Testis (tissue), 3 donors: Measurements from ENCODE around the gene ATF7. TPM values are rescaled to one million over a fixed set of nuclear protein-coding genes. Genes with fewer than 3 reads are reported as not detected.

Source experiments
- DNase-seq: peaks from one replicate; pipeline ENCODE4 v3.0.0-alpha.2; 2019
- H3K27ac ChIP-seq, 2 donors: fragments of 200-600 bp; sonication (generic); one replicate each; pipeline ENCODE4 v1.5.1; 2019
- H3K27me3 ChIP-seq: fragments of 200-600 bp; sonication (generic); one replicate; pipeline ENCODE4 v1.5.1; 2019
- H3K36me3 ChIP-seq: fragments of 200-600 bp; sonication (generic); one replicate; pipeline ENCODE4 v1.5.1; 2017; ENCODE audit warnings: low read depth; ENCODE audit errors: missing control alignments
- H3K4me1 ChIP-seq: fragments of 200-600 bp; sonication (generic); one replicate; pipeline ENCODE4 v1.5.1; 2019
- H3K4me3 ChIP-seq, 2 donors: fragments of 200-600 bp; sonication (generic); one replicate each; pipeline ENCODE4 v1.5.1; 2017 to 2019
- H3K9me3 ChIP-seq: fragments of 200-600 bp; sonication (generic); one replicate; pipeline ENCODE4 v1.5.1; 2017
- CTCF ChIP-seq, 3 experiments: fragments of 450-650 bp in 2 of 3; fragments of 200-600 bp in 1 of 3; sonication (generic) in 1 of 3; IDR thresholded peaks; one replicate each; pipeline ENCODE4 v1.5.1; 2016 to 2019; ENCODE audit warnings: antibody characterized with exemption in 3 of 3, mild to moderate bottlenecking in 2 of 3, moderate library complexity in 1 of 3
- POLR2A ChIP-seq: fragments of 450-650 bp; IDR thresholded peaks from one replicate; pipeline ENCODE4 v1.6.1; 2017; ENCODE audit warnings: antibody characterized with exemption, mild to moderate bottlenecking, moderate library complexity
- WGBS, 2 donors: methylation state at CpG; one replicate each; pipeline ENCODE4 v1.1.5; 2018; 5-methylcytosine and 5-hydroxymethylcytosine counted together
- intact Hi-C: fragments of 100-400 bp; cut with DNase I; formaldehyde crosslinking; loops from one replicate; pipeline ENCODE4 v1.15.1; 2023; ENCODE audit warnings: low total_unique reads
- polyA plus RNA-seq: library from polyadenylated mRNA; stranded (reverse); fragments of 350-450 nt; fragmentation: Illumina TruSeq; extraction: RNeasy Lipid Tissue Mini Kit (QIAGEN cat#74804); gene quantifications from one replicate; pipeline ENCODE4 v1.2.3, GENCODE V29; 2014; ENCODE audit warnings: low read depth, low replicate concordance; ENCODE audit not compliant: insufficient read depth
- total RNA-seq, 2 donors: library from RNA; depleted of rRNA; stranded (reverse); fragments of >200 nt; gene quantifications; one replicate each; pipeline ENCODE4 v1.2.3, GENCODE V29; 2016

Gene ATF7
- total and polyA plus RNA-seq, 3 donors from 2014 or later = 31.6 to 59.8 (median 55.1) TPM

- Histone ChIP-seq H3K27me3 (no peaks in the 10 kb centered on the region), H3K27ac (peak overlapping the region; percentile 83 to 89), H3K4me1 (peaks cover 31% of the 10 kb centered on the region), H3K9me3 (no peaks in the 10 kb centered on the region), H3K4me3 (peak overlapping the region; percentile 57 to 75), H3K36me3 (no peaks in the 10 kb centered on the region)
- no peak for DNase-seq
- WGBS, 2 donors = 37 to 52% methylated on average over 20 of the region's 20 CpGs
- no peak for TF ChIP-seq CTCF (IDR thresholded peaks at IDR 0.05)
- no peak for TF ChIP-seq POLR2A
- intact Hi-C loops = no loop called here
Observed at GRCh38 chr12:53492188-53492587, 134.0 kb downstream of the ATF7 start.

DNA sequence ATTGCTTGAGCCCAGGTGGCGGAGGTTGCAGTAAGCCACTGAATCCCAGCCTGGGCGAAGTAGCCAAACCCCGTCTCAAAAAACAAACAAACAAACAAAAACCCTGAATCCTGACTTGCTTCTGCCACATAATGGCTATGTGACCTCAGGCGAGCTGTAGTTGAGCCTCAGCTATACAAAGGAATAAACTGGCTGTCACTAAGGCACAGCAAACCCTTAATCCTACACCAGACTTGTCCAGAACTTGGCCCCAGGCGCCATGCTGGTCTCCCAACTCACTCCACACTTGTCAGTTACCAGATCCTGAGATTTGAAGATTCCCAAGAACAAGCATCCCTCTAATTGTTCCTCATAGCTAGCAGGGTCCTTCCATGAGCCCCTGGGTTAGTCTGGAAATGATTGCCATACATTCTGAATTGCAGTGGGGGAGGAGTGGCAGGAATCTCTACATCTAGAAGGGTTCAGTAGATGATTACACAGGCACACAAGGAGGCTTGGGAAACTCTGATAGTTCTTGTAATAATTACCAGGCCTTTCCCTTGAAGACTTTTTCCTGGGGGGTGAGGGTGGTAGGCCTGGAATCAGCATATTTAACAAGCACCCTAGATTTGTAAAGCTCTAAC is 136.8 kb downstream of the ATF7 start:
- no peaks in the 10 kb centered on the region for H3K9me3 ChIP-seq
- intact Hi-C loops = no loop called here
- peaks cover 17% of the 10 kb centered on the region for H3K4me1 ChIP-seq
- H3K27me3 ChIP-seq = no peaks in the 10 kb centered on the region
- WGBS, 2 donors = 92 to 94% methylated on average over 5 of the region's 5 CpGs
- H3K4me3 ChIP-seq = no peak overlapping the region
- no peaks in the 10 kb centered on the region for H3K36me3 ChIP-seq
- no peak for DNase-seq
- H3K27ac ChIP-seq = no peak overlapping the region
- TF ChIP-seq CTCF (IDR thresholded peaks at IDR 0.05) (no peak), POLR2A (no peak)

DNA sequence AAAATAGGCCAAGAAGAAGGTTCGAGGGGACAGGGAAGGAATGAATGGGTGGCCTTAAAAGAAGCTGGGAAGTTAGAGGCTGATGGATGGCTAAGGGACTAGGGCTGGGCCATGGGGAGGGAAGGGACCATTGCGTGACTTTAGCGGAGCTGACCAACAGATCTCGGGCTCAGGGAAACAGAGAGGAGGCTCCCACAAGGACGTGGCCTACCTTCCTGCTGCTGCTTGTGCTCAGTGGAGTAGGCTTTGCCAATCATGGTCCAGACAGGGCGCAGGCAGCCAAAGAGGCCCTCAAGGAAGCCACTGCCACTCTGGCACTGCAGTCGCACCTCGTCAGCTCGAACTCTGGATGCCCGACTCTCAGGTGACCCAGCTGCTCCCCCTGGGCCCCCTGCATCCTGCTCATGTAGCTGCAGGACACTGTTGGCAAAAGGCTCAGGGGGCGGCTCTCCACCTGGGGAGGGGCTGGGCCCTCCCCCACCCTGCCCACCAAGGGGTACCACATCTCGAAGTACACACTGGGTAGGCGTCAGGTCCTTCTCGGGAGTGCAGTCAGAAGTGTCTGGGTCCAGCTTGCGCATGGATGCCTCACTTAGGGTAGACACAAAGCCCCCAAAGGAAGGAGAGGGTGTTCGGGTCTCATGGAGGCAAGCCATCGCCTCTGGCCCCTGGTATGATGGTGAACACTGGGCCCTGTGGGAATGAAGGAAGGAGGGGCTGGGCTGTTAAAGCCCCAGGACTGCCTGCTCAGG is 139.3 kb downstream of the ATF7 start:
- H3K27me3 ChIP-seq = no peaks in the 10 kb centered on the region
- no peak for DNase-seq
- H3K4me1 ChIP-seq = no peaks in the 10 kb centered on the region
- H3K4me3 ChIP-seq = no peak overlapping the region
- H3K27ac ChIP-seq = no peak overlapping the region
- intact Hi-C loops = no loop called here
- 84 to 85% methylated on average over 4 to 17 of the region's 17 CpGs for WGBS, 2 donors
- H3K36me3 ChIP-seq = no peaks in the 10 kb centered on the region
- H3K9me3 ChIP-seq = no peaks in the 10 kb centered on the region
- no peak for TF ChIP-seq POLR2A
- TF ChIP-seq CTCF (IDR thresholded peaks at IDR 0.05) = no peak

DNA sequence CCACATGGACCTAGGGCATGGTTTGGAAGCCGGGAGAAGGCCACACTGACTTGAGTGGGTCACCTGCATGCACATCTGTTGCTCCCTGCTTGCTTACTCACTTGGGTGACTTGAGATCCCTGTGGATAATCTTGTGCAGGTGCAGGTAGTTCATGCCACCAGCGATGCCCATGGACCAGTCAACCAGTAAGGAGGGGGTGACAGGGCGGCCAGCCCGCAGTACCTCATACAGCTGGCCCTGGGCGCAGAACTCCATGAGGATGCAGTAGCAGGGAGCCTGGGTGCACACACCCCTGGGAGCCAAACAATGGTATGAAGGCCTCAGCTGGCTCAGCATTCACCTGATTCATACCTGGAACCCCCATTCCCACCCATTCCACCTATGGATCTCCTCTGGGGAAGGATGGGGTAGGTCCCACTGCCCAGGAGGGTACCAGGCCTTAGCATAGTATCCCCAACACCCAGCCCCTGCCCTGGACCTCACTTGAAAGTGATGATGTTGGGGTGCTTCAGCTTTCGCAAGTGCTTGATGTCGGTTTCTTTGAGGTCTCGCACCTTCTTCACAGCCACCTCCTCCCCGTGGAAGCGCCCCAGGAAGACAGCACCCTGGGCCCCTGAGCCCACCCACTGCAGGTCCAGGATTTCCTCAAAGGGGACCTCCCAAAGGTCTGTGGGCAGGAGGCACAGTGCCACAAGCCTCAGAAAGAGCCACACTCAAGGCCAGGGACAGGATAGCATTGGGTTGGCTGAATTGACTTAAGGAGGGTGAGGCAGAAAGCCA is 140.0 kb downstream of the ATF7 start:
- Histone ChIP-seq H3K9me3 (no peaks in the 10 kb centered on the region), H3K27me3 (no peaks in the 10 kb centered on the region), H3K36me3 (no peaks in the 10 kb centered on the region), H3K4me1 (peaks cover 5% of the 10 kb centered on the region), H3K27ac (no peak overlapping the region), H3K4me3 (no peak overlapping the region)
- WGBS, 2 donors = 95 to 98% methylated on average over 10 of the region's 10 CpGs
- TF ChIP-seq POLR2A (no peak), CTCF (IDR thresholded peaks at IDR 0.05) (no peak)
- intact Hi-C loops = no loop called here
- DNase-seq = no peak
